Type B pancreatic cell (in vitro differentiated cells): ENCODE results near the gene LCN1. TPM values are rescaled to one million over a fixed set of nuclear protein-coding genes. Genes with fewer than 3 reads are reported as not detected.
A peak's percentile ranks its signal among the peaks of the same experiment; 100 is the strongest.

Source experiments
- DNase-seq: peaks from one replicate; pipeline ENCODE4 v3.0.0; 2021; ENCODE audit warnings: mixed read lengths; ENCODE audit not compliant: unreplicated experiment; ENCODE audit errors: extremely low spot score
- H3K27ac Mint-ChIP-seq: 2 replicates; pipeline ENCODE4 v1.8.0; 2021; ENCODE audit warnings: mild to moderate bottlenecking, mixed read lengths
- H3K27me3 Mint-ChIP-seq: 2 replicates; pipeline ENCODE4 v1.8.0; 2021; ENCODE audit warnings: mixed read lengths
- H3K36me3 Mint-ChIP-seq: 2 replicates; pipeline ENCODE4 v1.8.0; 2021; ENCODE audit warnings: mixed read lengths
- H3K4me1 Mint-ChIP-seq: one replicate; pipeline ENCODE4 v1.8.0; 2021; ENCODE audit warnings: mixed read lengths; ENCODE audit not compliant: unreplicated experiment
- H3K4me3 Mint-ChIP-seq: 2 replicates; pipeline ENCODE4 v1.8.0; 2021; ENCODE audit warnings: mild to moderate bottlenecking, mixed read lengths
- H3K9me3 Mint-ChIP-seq: 2 replicates; pipeline ENCODE4 v1.8.0; 2021; ENCODE audit warnings: mixed read lengths
- CTCF ChIP-seq: fragments of 200-600 bp; sonication (generic); conservative IDR thresholded peaks from 2 replicates; pipeline ENCODE4 v1.5.0; 2021; ENCODE audit warnings: antibody characterized with exemption, mild to moderate bottlenecking
- total RNA-seq: library from RNA; stranded (reverse); gene quantifications from 2 replicates; pipeline ENCODE4 v1.2.1, GENCODE V29; 2021; ENCODE audit warnings: low replicate concordance

The LCN1 gene
- total RNA-seq, 1 donor from 2014 or later = not detected

- peak; percentile 56 for DNase-seq
Measured at GRCh38 chr9:135522931-135523330, 1.7 kb downstream of the LCN1 start.

GRCh38 chr9:135523521-135524129 is 2.4 kb downstream of the LCN1 start:
- no peak overlapping the region for H3K4me3 Mint-ChIP-seq
- no peaks in the 10 kb centered on the region for H3K27me3 Mint-ChIP-seq
- H3K36me3 Mint-ChIP-seq = no peaks in the 10 kb centered on the region
- no peaks in the 10 kb centered on the region for H3K4me1 Mint-ChIP-seq
- peak; percentile 57 for DNase-seq
- no peaks in the 10 kb centered on the region for H3K9me3 Mint-ChIP-seq
- no peak for TF ChIP-seq CTCF
- no peak overlapping the region for H3K27ac Mint-ChIP-seq

More at GRCh38 chr9:135522931-135523330, 1.7 kb downstream of the LCN1 start:
- no peaks in the 10 kb centered on the region for H3K36me3 Mint-ChIP-seq
- no peak overlapping the region for H3K27ac Mint-ChIP-seq
- H3K9me3 Mint-ChIP-seq = no peaks in the 10 kb centered on the region
- no peak overlapping the region for H3K4me3 Mint-ChIP-seq
- no peak for TF ChIP-seq CTCF
- no peaks in the 10 kb centered on the region for H3K4me1 Mint-ChIP-seq
- H3K27me3 Mint-ChIP-seq = no peaks in the 10 kb centered on the region

- no peak for TF ChIP-seq CTCF
- H3K27me3 Mint-ChIP-seq = no peaks in the 10 kb centered on the region
Measured at GRCh38 chr9:135524130-135524861, 3.1 kb downstream of the LCN1 start.

GRCh38 chr9:135525241-135526088 is 4.2 kb downstream of the LCN1 start:
- peak; percentile 62 for DNase-seq
- Mint-ChIP-seq H3K36me3 (no peaks in the 10 kb centered on the region), H3K4me1 (no peaks in the 10 kb centered on the region), H3K4me3 (no peak overlapping the region), H3K27me3 (no peaks in the 10 kb centered on the region), H3K27ac (no peak overlapping the region), H3K9me3 (no peaks in the 10 kb centered on the region)
- no peak for TF ChIP-seq CTCF

More at GRCh38 chr9:135524130-135524861, 3.1 kb downstream of the LCN1 start:
- H3K4me3 Mint-ChIP-seq = no peak overlapping the region
- H3K4me1 Mint-ChIP-seq = no peaks in the 10 kb centered on the region
- peak; percentile 62 for DNase-seq
- no peaks in the 10 kb centered on the region for H3K36me3 Mint-ChIP-seq
- no peaks in the 10 kb centered on the region for H3K9me3 Mint-ChIP-seq
- no peak overlapping the region for H3K27ac Mint-ChIP-seq

- Mint-ChIP-seq H3K36me3 (no peaks in the 10 kb centered on the region), H3K27ac (no peak overlapping the region), H3K4me1 (no peaks in the 10 kb centered on the region), H3K27me3 (no peaks in the 10 kb centered on the region), H3K4me3 (no peak overlapping the region), H3K9me3 (no peaks in the 10 kb centered on the region)
- no peak for TF ChIP-seq CTCF
- no peak for DNase-seq
Measured at GRCh38 chr9:135526089-135526729, 5.0 kb downstream of the LCN1 start.
